H9 (cell line): ENCODE data around the gene ETV2. TPM values are rescaled to one million over a fixed set of nuclear protein-coding genes. Genes with fewer than 3 reads are reported as not detected.

Experiments
- DNase-seq: peaks from one replicate; pipeline ENCODE4 v3.0.0-alpha.2; 2017
- H2AFZ ChIP-seq: one replicate; pipeline ENCODE4 v1.6.1; 2013; ENCODE audit warnings: mild to moderate bottlenecking, low read length, control low read depth, moderate library complexity
- H2AK5ac ChIP-seq: 2 replicates; pipeline ENCODE4 v1.6.1; 2013; ENCODE audit warnings: low read length, control low read depth, mixed read lengths; ENCODE audit not compliant: insufficient read length
- H2BK120ac ChIP-seq: one replicate; pipeline ENCODE4 v1.6.1; 2013; ENCODE audit warnings: low read depth, mild to moderate bottlenecking, low read length, control low read depth, inconsistent platforms; ENCODE audit not compliant: poor library complexity, severe bottlenecking
- H2BK12ac ChIP-seq: 2 replicates; pipeline ENCODE4 v1.6.1; 2013; ENCODE audit warnings: low read length, control low read depth, mixed read lengths, low read depth; ENCODE audit not compliant: insufficient read length
- H2BK15ac ChIP-seq: 2 replicates; pipeline ENCODE4 v1.6.1; 2013; ENCODE audit warnings: low read depth, low read length, control low read depth
- H2BK20ac ChIP-seq: one replicate; pipeline ENCODE4 v1.6.1; 2013; ENCODE audit warnings: low read depth, mild to moderate bottlenecking, low read length, control low read depth, inconsistent platforms; ENCODE audit not compliant: poor library complexity, severe bottlenecking
- H2BK5ac ChIP-seq: 2 replicates; pipeline ENCODE4 v1.6.1; 2013; ENCODE audit warnings: low read length, control low read depth, mixed read lengths; ENCODE audit not compliant: insufficient read length
- H3K14ac ChIP-seq: 2 replicates; pipeline ENCODE4 v1.6.1; 2013; ENCODE audit warnings: low read length, control low read depth; ENCODE audit not compliant: insufficient read depth
- H3K18ac ChIP-seq: 2 replicates; pipeline ENCODE4 v1.6.1; 2013; ENCODE audit warnings: low read depth, mild to moderate bottlenecking, mixed read lengths, low read length, control low read depth; ENCODE audit not compliant: insufficient read length
- H3K23ac ChIP-seq: 2 replicates; pipeline ENCODE4 v1.6.1; 2013; ENCODE audit warnings: low read length, control low read depth, mixed read lengths, low read depth; ENCODE audit not compliant: insufficient read length
- H3K23me2 ChIP-seq: 2 replicates; pipeline ENCODE4 v1.6.1; 2013; ENCODE audit warnings: low read depth, mild to moderate bottlenecking, mixed read lengths, low read length, control low read depth; ENCODE audit not compliant: insufficient read length, poor library complexity, severe bottlenecking
- H3K27ac ChIP-seq: 2 replicates; pipeline ENCODE4 v1.5.1; 2013; ENCODE audit warnings: low read length, control low read depth, mixed read lengths, low read depth; ENCODE audit not compliant: insufficient read length
- H3K27me3 ChIP-seq: 2 replicates; pipeline ENCODE4 v1.6.1; 2013; ENCODE audit warnings: low read length, control low read depth, inconsistent platforms; ENCODE audit not compliant: insufficient read depth
- H3K4ac ChIP-seq: 2 replicates; pipeline ENCODE4 v1.6.1; 2013; ENCODE audit warnings: low read depth, mild to moderate bottlenecking, control low read depth, inconsistent platforms, low read length, moderate library complexity
- H3K4me1 ChIP-seq: 2 replicates; pipeline ENCODE4 v1.6.1; 2013; ENCODE audit warnings: low read length, control low read depth, inconsistent platforms; ENCODE audit not compliant: insufficient read depth
- H3K4me2 ChIP-seq: 2 replicates; pipeline ENCODE4 v1.6.1; 2013; ENCODE audit warnings: low read length, control low read depth, mixed read lengths; ENCODE audit not compliant: insufficient read length, insufficient read depth
- H3K56ac ChIP-seq: 2 replicates; pipeline ENCODE4 v1.6.1; 2013; ENCODE audit warnings: low read depth, mild to moderate bottlenecking, mixed read lengths, low read length, control low read depth; ENCODE audit not compliant: insufficient read length
- H3K79me1 ChIP-seq: 2 replicates; pipeline ENCODE4 v1.6.1; 2013; ENCODE audit warnings: low read depth, mild to moderate bottlenecking, moderate library complexity, low read length, control low read depth, inconsistent platforms; ENCODE audit not compliant: insufficient read depth, poor library complexity, severe bottlenecking
- H3K79me2 ChIP-seq: 2 replicates; pipeline ENCODE4 v1.6.1; 2013; ENCODE audit warnings: low read length, control low read depth, inconsistent platforms; ENCODE audit not compliant: insufficient read depth
- H3K9ac ChIP-seq: 2 replicates; pipeline ENCODE4 v1.6.1; 2013; ENCODE audit warnings: low read length, control low read depth, mixed read lengths; ENCODE audit not compliant: insufficient read length; ENCODE audit errors: extremely low read depth
- H3K9me3 ChIP-seq: one replicate; pipeline ENCODE4 v1.6.1; 2013; ENCODE audit warnings: low read depth, low read length, inconsistent platforms; ENCODE audit not compliant: control insufficient read depth
- H3T11ph ChIP-seq: one replicate; pipeline ENCODE4 v1.6.1; 2013; ENCODE audit warnings: mild to moderate bottlenecking, low read length, control low read depth, inconsistent platforms
- H4K20me1 ChIP-seq: one replicate; pipeline ENCODE4 v1.6.1; 2013; ENCODE audit not compliant: control insufficient read depth, insufficient read length, insufficient read depth
- H4K5ac ChIP-seq: 2 replicates; pipeline ENCODE4 v1.6.1; 2013; ENCODE audit warnings: low read depth, mild to moderate bottlenecking, mixed read lengths, low read length, control low read depth; ENCODE audit not compliant: insufficient read length
- H4K8ac ChIP-seq: replicated peaks from 2 replicates; pipeline ENCODE4 v1.6.1; 2013; ENCODE audit warnings: low read length, control low read depth, mixed read lengths, low read depth; ENCODE audit not compliant: insufficient read length
- H4K91ac ChIP-seq: 2 replicates; pipeline ENCODE4 v1.6.1; 2013; ENCODE audit warnings: low read depth, mild to moderate bottlenecking, moderate library complexity, mixed read lengths, low read length, control low read depth; ENCODE audit not compliant: insufficient read length
- H3K27ac Mint-ChIP-seq, 3 experiments: 2 replicates in 2 of 3; 3 replicates in 1 of 3; pipeline ENCODE4 v1.8.0; 2020 to 2021; ENCODE audit warnings: mixed read lengths in 3 of 3, mild to moderate bottlenecking in 1 of 3, moderate library complexity in 1 of 3
- H3K27me3 Mint-ChIP-seq: 2 replicates; pipeline ENCODE4 v1.8.0; 2021; ENCODE audit warnings: low read depth, mild to moderate bottlenecking, moderate library complexity, mixed read lengths
- H3K36me3 Mint-ChIP-seq, 3 experiments: 2 replicates in 2 of 3; 3 replicates in 1 of 3; pipeline ENCODE4 v1.8.0; 2020 to 2021; ENCODE audit warnings: low read depth in 3 of 3, mixed read lengths in 3 of 3; ENCODE audit not compliant: insufficient read depth in 1 of 3
- H3K4me1 Mint-ChIP-seq, 2 experiments: 2 replicates each; pipeline ENCODE4 v1.8.0; 2020; ENCODE audit warnings: mixed read lengths in 2 of 2
- H3K4me3 Mint-ChIP-seq, 2 experiments: 2 replicates in 1 of 2; 3 replicates in 1 of 2; pipeline ENCODE4 v1.8.0; 2020 to 2021; ENCODE audit warnings: mild to moderate bottlenecking in 2 of 2, mixed read lengths in 2 of 2, moderate library complexity in 1 of 2
- H3K9me3 Mint-ChIP-seq, 2 experiments: 2 replicates in 1 of 2; 3 replicates in 1 of 2; pipeline ENCODE4 v1.8.0; 2020; ENCODE audit warnings: mild to moderate bottlenecking in 2 of 2, mixed read lengths in 2 of 2, moderate library complexity in 1 of 2
- CTCF ChIP-seq: fragments of 200-600 bp; sonication (generic); conservative IDR thresholded peaks from 3 replicates; pipeline ENCODE4 v1.8.0; 2021; ENCODE audit warnings: antibody characterized with exemption, mild to moderate bottlenecking
- WGBS: extraction: QIAGEN DNeasy Blood & Tissue Kit; methylation state at CpG from one replicate; pipeline ENCODE4 v1.1.7; 2013; ENCODE audit warnings: missing lambda C conversion rate, low lambda C conversion rate, mixed read lengths; ENCODE audit not compliant: insufficient read length; ENCODE audit errors: extremely low coverage; 5-methylcytosine and 5-hydroxymethylcytosine counted together
- total RNA-seq: library from RNA; stranded (reverse); gene quantifications from 2 replicates; pipeline ENCODE4 v1.2.1, GENCODE V29; 2021

Gene ETV2
- total RNA-seq, 1 experiment from 2014 or later: 1.9 TPM

DNA sequence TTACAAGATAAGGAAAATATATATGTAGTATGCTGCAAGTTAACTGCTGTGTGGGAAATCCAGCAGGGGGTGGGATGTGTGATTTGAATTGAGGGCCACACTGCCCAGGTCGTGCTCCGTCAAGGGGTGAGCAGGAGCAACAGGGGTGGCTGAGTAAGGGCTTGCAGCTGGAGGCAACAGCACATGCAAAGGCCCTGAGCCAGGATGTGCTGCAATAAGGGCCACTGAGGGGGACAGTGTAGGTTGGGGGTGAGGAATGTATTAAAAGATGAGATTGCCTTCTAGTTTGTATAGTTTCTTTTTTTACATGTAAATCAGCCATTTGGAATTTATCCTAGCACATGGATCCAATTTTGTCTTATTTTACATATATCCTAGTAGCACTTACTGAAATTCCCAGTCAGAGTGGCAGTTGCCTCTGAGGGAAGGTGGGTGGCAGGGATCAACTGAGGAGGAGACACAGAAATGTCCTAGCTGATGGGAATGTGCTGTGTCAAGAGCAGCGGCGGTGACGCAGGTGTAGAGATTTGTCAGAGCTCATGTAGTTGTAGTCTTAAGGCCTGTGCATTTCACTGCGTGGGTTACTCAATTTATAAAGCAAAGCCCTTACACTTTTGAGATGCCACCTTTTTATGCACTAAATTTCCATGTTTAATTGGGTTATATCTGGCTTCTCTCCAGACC is 18.1 kb upstream of the ETV2 start:
- Histone ChIP-seq H2BK12ac (no peak overlapping the region), H2BK20ac (no peak overlapping the region), H3K9me3 (no peaks in the 10 kb centered on the region), H2BK15ac (no peak overlapping the region), H2AFZ (no peak overlapping the region), H3K4ac (no peak overlapping the region), H3K79me1 (no peaks in the 10 kb centered on the region), H3K4me2 (no peak overlapping the region), H3T11ph (no peak overlapping the region), H2AK5ac (no peak overlapping the region), H3K79me2 (no peaks in the 10 kb centered on the region), H3K27me3 (no peaks in the 10 kb centered on the region), H3K23me2 (no peaks in the 10 kb centered on the region), H3K4me1 (no peaks in the 10 kb centered on the region; the same call in 1 of the 2 replicates), H4K91ac (no peak overlapping the region), H3K14ac (no peak overlapping the region), H4K20me1 (no peaks in the 10 kb centered on the region), H2BK5ac (no peak overlapping the region), H3K18ac (no peak overlapping the region), H3K9ac (no peak overlapping the region), H2BK120ac (no peak overlapping the region), H3K23ac (no peak overlapping the region), H3K27ac (no peak overlapping the region), H3K56ac (no peak overlapping the region), H4K5ac (no peak overlapping the region), H4K8ac (no peak overlapping the region)
- peaks cover 5% of the 10 kb centered on the region in 2 experiments for H3K4me1 Mint-ChIP-seq
- WGBS: no CpG with 5 or more reads among the region's 6 CpGs
- H3K4me3 Mint-ChIP-seq: no peak overlapping the region
- peaks cover 8 to 26% (median 17%) of the 10 kb centered on the region in 3 experiments; a peak in 6 of 7 replicates for H3K36me3 Mint-ChIP-seq
- DNase-seq: no peak
- no peak overlapping the region; a peak in 1 of 7 replicates for H3K27ac Mint-ChIP-seq
- no peaks in the 10 kb centered on the region for H3K9me3 Mint-ChIP-seq
- no peak for TF ChIP-seq CTCF
- H3K27me3 Mint-ChIP-seq: no peaks in the 10 kb centered on the region; the same call in 1 of the 2 replicates
